Amygdala (tissue), 56 donors: ENCODE measurements around the gene OLFML3.
"Not testable (repeated sequence)": the region's sequence is repeated elsewhere in the genome, so short reads cannot be mapped to it uniquely, and the experiment has no call there.

Experiments
- DNase-seq, 56 donors: peaks; one replicate each; lab custom pipeline; 2025; lab: John Stamatoyannopoulos, UW

The OLFML3 gene

DNA sequence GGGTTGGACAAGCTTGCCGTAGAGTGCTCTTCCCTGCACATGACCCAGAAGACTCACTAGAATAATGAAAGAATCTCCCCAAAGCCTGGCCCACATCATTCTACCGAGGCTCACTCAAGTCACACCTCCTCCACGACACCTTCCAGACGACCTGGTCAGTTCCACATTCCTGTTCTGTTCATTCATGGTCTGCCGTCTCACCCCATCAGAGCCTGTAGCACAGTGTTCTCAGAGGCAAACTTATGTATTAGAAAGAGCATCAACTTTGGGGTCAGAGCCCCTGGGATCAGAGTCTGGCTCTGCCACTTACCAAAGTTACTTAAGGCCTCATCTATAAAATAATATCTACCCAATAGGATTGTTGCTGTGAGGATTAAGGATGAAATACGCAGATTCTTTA lies 7.5 kb downstream of the OLFML3 start:
- no peak for DNase-seq

GRCh38 chr1:113987259-113987658 lies 8.0 kb downstream of the OLFML3 start:
- DNase-seq = no peak

GRCh38 chr1:113990530-113990929 lies 11.3 kb downstream of the OLFML3 start:
- no peak for DNase-seq

- no peak for DNase-seq
Measured at GRCh38 chr1:113990961-113991360, 11.7 kb downstream of the OLFML3 start.

DNA sequence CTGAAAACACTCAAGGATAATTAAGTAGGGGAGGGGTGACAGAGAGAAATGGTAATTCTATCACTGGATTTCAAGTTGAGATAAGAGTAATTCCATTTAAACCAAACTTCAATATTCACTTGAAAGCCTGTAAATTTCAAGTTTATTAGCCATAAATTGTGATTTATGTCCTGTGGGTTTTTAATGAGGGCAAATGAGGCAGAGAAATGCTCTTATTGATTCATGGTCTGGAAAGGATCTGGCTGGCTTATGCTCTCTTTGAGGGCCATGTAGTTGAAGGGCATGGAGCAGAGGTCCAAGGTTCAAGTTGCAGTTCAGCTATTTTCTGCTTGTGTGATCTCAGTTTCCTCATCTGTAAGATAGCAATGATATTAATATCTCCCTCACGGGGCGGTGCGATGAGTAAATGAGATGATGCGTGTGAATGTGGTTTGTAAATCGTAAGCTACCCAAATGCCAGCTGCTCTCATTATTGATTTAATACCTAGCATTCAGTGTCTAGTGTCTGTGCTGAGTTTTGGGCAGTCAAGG lies 12.3 kb downstream of the OLFML3 start:
- DNase-seq = no peak

- peak in 2 of 56 donors; percentile 11 to 22 for DNase-seq
Measured at GRCh38 chr1:113993072-113993471, 13.8 kb downstream of the OLFML3 start.

DNA sequence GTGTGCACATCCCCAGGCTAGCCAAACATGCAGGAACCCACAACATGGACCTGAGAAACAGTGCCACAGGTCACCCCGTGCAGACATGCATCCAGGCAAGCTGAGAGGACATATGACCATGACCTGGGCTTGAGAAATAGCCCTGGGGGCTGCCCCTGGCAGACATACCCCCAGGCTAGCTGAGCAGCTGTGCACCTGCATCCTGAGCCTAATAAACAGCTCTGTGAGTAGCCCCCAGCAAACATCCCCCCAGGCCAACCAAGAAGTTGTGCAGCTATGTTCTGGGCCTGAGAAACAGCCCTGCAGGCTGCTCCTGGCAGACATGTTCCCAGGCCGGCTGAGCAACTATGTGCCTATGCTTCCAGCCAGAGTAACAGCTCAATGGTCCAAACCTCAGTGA lies 14.5 kb downstream of the OLFML3 start:
- no peak for DNase-seq

DNA sequence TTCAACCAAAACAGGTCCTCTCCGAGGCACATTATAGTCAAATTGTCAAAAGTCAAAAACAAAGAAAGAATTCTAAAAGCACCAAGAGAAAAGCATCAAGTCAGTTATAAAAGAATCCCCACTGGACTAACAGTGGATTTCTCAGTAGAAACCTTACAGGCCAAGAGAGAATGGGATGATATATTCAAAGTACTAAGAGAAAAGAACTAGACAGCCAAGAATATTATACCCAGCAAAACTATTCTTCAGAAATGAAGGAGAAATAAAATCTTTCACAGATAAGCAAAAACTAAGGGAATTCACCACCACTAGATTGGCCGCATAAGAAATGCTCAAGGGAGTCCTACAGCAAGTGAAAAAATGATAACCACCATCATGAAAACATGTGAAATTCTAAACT lies 16.1 kb downstream of the OLFML3 start:
- DNase-seq = no peak

DNA sequence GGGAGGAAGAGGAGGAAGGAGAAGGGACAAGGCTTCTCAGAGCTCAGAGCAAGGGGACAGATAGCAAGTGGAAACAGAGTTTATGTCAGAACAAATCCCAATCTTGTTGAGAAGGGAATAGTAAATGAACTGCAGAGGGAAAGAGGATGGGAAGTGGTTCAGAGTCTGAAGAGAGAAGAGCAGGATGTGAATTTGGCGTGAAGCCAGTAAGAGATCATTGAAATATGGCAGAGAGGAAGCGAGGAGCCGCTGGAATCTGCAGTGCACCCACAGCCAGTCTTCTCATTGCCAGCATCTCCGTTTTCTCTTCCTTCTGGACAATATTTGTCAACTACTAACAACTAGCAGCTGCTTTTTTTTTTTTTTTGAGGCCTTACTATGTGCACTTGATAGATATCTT lies 19.1 kb downstream of the OLFML3 start:
- no peak for DNase-seq

GRCh38 chr1:113999233-113999632 lies 20.0 kb downstream of the OLFML3 start:
- DNase-seq = no peak

DNA sequence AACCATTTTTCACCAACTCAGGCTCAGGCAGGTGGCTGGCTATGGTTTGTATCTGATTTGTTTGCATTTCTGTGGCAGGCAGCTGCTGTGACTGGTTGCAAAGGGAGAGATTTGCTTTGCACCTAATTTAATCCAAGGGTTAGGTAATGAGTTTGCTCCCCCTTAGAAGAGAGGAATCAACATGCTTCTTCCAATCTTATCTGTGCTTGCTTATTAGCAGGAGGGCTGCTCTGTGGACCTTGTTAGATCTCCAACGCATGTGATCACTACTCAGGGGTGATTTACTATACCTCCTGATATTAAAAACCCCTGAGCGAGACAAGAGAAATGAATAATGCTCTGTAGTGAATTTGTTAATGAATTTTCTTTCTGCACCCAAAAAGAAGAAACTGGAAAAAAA lies 20.5 kb downstream of the OLFML3 start:
- no peak for DNase-seq

DNA sequence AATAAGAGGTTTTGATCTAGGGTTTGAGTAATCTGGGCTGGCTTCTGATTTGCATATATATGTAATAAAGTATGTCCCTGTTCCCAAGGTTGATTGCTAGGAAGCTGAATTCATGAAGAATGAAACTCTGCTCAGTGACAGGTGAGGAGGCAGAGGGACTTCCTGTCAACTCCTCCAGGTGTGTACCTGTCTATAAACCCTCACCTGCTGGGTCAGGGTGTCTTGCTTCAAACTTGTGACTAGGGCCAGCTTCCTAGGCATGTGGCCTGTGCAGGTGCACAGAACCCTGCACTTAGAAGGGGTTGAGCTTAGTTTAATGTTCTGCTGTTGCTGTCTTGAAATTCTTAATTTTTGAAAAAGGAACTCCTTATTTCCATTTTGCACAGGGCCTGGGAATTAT lies 21.1 kb downstream of the OLFML3 start:
- no peak for DNase-seq

DNA sequence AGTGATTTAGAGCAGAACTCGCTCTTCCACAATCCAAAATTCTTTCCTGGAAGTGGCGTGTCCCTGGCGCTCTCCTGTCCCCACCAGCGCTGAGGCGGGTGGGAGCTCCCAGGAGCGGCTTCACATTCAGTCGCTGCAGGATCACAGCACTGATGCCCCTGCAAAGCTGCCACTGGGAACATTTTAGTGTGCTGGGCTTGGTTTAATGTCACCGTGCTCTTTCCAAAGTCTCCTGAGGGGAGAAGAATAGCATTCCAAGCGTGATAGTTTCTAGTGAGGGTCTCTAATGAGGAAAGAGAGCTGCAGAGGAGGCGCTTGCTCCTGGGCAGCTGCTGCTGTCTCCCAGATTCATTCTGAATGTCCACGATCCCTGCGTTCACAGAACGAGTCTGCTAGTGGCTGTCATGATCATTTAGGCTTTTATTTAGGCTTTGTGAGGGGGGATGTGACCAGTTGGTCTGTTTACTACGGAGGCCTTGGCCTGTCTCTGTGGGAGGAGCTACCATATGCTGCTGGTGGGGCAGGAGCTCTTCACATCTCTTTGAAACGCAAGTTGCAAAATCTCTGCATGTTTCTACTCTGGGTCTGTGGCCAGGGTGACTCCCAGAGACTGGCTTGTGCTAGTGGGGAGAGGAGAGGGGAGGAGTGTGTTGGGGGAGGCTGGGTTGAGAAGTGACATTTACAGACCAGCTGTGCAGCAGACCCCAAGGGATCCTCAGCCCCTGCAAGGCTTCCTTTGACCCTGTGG lies 23.4 kb downstream of the OLFML3 start:
- no peak for DNase-seq

GRCh38 chr1:114003431-114003830 lies 24.2 kb downstream of the OLFML3 start:
- DNase-seq = no peak

DNA sequence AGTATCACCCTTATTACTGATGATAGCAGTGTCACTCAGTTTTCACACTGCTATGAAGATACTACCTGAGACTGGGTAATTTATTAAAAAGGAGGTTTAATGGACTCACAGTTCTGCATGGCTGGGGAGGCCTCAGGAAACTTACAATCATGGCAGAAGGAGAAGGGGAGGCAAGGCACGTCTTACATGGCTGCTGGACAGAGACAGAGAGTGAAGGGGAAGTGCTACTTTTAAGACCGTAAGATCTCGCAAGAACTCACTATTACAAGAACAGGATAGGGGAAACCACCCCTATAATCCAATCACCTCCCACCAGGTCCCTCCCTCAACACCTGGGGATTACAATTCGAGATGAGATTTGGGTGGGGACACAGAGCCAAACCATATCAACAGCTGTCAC lies 27.6 kb downstream of the OLFML3 start:
- DNase-seq = not testable (repeated sequence)

- DNase-seq = no peak
Measured at GRCh38 chr1:114008480-114008941, 29.2 kb downstream of the OLFML3 start.

DNA sequence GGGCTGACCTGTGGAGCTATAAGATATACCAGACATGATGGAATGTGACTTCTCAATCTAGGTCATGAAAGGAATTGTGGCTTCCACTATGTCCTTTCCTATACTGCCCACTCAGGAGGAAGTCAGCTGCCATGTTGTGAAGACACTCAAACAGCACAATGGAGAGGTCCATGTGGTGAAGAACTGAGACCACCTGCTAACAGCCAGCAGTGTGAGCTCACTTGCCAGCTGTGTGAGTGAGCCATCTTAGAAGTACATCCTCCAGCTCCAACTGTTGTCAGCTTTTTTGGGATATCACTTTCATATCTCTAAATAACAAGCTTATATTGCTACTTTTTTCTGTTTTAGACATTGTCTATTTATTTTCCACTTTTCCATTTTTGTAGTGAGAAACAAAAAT lies 29.7 kb downstream of the OLFML3 start:
- DNase-seq = no peak

DNA sequence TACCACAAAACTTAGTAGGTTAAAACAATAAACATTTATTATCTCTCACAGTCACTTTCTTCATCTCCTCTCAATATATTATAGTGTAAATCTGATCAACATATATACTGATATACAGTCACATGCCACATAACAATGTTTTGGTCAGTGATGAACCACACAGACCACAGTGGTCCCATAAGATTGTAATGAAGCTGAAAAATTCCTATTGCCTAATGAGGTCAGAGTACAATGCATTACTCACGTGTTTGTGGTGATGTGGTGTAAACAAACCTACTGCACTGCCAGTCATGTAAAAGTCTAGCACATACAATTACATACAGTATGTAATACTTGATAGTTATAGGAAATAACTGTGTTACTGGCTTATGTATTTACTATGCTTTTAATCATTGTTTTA lies 30.1 kb downstream of the OLFML3 start:
- DNase-seq = no peak

DNA sequence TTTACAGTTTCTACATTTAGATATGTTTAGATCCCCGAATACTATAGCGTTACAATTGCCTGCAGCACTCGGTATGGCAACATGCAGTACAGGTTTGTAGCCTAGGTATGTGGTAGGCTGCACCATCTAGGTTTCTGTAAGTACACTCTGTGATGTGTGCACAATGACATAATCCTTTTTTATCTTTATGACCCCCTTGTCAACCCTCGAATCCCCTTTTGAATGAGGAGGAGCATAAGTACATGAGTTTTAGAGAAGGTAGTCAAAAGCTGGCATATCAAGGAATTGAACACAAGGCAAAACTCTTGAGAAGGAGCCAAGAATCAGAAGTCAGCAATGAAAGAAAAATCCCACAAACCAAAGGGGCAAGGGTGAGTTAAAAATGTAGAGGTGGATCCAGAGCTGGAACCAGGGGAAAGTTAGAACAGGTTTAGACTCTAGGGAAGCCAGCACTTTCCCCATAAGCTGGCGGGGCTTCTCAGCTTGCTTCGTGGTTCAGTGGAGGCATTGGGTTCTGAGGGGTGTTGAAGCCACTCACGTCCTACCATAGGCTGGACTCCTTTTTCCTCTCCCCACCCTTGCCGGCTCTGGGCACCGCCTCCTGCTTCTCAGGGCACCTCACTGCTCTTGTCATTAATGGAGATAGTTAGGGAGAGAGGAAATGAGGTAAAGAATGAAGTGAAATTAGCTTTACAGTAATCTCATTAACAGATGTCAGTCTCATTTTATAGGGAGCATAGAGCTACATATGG lies 31.3 kb downstream of the OLFML3 start:
- no peak for DNase-seq

DNA sequence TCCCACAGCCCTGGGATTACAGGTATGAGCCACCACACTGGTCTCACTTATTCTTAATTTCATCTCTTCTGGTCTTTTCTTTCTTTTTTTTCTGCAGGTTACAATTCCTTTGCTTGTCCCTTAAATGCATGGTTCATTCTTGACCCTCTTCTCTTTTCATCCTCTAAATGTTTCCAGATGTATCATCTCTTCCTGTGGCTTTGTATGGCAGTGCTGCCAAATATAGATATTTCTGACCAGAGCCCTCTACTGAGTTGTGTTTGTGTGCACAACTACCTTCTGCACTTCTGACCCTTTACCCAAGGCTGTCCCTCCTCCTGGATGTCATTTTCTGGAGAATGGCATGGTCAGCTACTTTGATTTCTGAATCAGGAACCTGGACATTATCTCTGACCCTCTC lies 32.5 kb downstream of the OLFML3 start:
- DNase-seq = no peak

GRCh38 chr1:114015075-114015474 lies 35.8 kb downstream of the OLFML3 start:
- no peak for DNase-seq

DNA sequence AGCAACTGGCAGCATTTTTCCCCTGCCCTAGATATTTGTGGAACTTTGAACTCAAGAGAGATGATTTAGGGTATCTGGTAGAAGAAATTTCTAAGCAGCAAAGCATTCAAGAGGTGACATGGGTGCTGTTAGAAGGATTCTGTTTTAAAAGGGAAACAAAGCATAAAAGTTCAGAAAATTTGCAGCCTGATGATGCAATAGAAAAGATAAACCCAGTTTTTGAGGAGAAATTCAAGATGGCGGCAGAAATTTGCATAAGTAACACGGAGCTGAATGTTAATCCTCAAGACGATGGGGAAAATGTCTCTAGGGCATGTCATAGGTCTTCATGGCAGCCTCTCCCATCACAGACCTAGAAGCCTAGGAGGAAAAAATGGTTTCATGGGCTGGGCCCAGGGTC lies 40.5 kb downstream of the OLFML3 start:
- not testable (repeated sequence) for DNase-seq
